Measurements from ENCODE around the gene NCK1.

The NCK1 gene

GRCh38 chr3:136992115-136992514, 130.1 kb downstream of the NCK1 start:
- no peak for DNase-seq

DNA sequence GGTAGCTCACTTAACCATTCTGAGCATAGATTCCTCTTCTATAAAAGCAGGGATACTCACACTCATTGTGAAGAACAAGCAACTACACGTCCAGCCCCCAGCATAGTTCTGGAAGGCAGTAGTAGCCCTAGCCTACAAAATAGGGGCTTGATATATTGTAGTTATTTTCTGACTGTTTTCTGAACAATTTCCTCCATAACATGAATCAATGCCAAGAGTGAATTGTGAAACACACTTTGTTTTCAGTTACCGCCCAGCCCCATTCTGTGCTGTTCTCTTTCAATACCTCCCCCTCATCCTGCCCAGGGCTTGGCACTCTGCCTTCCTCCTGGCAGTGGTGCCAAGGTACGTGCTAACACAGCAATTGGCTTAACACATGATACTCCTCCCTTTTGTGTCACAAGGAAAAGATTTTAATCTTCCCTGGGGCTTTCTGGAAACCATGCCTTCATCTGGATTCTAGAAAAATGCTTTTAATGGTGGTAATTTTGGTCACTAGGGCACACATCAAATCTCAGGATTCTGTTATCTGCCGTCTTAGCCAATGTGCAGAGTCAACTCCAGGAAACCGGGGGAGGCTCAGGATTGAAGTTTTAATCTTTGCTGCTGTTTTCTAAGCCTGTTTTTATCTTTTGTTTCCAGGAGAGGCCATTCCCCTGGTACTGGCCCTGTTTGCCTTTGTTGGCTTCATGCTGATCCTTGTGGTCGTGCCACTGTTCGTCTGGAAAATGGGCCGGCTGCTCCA, 132.9 kb downstream of the NCK1 start:
- DNase-seq, result peak; percentile 33

GRCh38 chr3:136995652-136996051, 133.6 kb downstream of the NCK1 start:
- no peak for DNase-seq

All from kidney glomerular epithelial cell (primary cell).